GM19468 (cell line): ENCODE data around the gene HPS3.
"Not testable (repeated sequence)": the region's sequence is repeated elsewhere in the genome, so short reads cannot be mapped to it uniquely, and the experiment has no call there.

Source experiments
- ATAC-seq: cut with Tn5 transposase; IDR thresholded peaks from one replicate; pipeline ENCODE4 v1.9.1; 2021; ENCODE audit warnings: mild to moderate bottlenecking, moderate library complexity, moderate number of reproducible peaks; ENCODE audit not compliant: unreplicated experiment; ENCODE audit errors: extremely low read depth

The HPS3 gene, protein sequence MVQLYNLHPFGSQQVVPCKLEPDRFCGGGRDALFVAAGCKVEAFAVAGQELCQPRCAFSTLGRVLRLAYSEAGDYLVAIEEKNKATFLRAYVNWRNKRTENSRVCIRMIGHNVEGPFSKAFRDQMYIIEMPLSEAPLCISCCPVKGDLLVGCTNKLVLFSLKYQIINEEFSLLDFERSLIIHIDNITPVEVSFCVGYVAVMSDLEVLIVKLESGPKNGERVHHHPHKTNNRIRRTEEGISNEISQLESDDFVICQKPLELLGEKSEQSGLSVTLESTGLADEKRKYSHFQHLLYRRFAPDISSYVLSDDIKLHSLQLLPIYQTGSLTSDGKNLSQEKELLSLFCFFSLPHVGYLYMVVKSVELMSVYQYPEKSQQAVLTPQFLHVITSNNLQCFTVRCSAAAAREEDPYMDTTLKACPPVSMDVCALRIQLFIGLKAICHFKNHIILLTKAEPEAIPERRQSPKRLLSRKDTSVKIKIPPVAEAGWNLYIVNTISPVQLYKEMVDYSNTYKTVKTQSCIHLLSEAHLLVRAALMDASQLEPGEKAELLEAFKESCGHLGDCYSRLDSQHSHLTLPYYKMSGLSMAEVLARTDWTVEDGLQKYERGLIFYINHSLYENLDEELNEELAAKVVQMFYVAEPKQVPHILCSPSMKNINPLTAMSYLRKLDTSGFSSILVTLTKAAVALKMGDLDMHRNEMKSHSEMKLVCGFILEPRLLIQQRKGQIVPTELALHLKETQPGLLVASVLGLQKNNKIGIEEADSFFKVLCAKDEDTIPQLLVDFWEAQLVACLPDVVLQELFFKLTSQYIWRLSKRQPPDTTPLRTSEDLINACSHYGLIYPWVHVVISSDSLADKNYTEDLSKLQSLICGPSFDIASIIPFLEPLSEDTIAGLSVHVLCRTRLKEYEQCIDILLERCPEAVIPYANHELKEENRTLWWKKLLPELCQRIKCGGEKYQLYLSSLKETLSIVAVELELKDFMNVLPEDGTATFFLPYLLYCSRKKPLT

DNA sequence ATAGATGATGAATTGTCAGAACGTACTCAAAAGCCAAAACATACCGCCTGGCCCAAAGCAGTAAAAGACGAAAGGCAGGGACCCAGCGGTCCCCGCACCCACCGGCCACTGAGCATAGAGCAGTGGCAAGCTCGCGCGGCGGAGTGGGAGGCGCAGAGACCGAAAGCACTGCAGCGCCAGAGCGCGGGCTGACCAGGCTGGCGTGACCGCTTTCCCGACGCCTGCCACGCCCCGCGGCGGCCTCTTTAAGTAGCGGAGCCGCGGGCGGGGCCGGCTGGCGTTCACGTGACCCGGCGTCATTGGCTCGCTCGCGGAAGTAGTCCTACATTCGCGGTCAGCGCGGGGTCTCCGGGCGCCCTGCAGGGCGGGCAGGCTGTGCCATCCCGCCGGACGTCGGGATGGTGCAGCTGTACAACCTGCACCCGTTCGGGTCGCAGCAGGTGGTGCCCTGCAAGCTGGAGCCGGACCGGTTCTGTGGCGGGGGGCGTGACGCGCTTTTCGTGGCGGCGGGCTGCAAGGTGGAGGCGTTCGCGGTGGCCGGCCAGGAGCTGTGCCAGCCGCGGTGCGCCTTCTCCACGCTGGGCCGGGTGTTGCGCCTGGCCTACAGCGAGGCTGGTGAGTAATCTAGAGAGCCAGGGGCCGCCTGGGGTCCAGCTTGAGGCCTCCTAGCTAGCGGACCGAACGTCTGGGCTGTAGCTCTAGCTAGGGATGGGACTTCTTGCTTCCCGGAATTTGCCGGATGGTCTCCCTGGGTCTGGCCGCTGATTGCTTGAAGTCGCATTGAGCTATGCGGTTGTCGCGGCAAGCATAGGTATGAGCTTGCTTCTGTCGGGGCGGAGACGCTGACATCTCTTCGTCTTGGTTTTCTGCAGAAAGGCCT is at the start of gene HPS3:
HPS3 (plus strand) TSS at position 313 of the 880 bp plus-strand sequence; CDS start at position 399, 86 bp downstream.
- peak; percentile 90 for ATAC-seq

DNA sequence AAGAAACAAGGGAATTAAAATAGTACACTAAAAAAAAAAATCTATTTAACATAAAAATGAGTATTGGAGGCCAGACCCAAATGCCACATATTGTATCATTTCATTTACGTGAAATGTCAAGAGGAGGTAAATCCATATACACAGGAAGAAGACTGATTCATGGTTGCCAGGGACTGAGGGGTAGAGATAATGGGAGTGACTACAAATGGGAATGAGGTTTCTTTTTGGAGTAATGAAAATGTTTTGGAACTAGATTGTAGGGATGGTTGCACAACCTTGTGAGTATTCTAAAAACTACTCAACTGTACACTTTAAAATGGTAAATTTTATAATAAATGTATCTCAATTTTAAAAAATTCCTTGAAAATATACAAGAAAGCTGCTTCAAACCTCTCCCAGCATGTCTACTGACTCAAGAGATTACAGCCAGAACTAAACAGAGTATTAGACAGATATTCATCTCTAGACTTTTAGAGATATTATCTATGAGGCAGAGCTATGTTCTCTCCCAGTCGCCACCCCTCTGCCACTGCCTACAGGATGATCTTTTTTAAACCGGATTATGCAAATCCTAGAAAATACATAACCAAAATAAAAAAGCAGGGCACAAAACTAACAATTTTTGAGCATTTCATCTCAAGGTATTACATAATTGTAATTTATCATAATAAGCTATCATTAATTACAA is 49.3 kb upstream of the HPS3 start:
- no peak for ATAC-seq

DNA sequence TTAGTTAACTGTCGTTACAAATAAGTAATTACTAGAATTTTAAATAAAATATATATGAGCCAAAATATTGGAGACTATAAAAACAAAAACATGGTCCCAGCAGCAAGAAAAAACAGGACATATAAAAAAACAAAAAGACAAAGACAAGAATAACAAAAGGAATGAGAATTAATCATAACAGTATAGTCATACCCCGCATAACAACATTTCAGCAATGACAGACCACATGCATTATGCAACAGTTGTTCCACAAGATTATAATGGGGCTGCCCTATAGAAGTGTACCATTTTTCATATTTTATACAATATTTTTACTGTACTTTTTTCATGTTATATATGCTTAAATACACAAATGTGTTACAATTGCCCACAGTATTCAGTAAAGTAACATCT is 48.7 kb upstream of the HPS3 start:
- ATAC-seq: no peak

DNA sequence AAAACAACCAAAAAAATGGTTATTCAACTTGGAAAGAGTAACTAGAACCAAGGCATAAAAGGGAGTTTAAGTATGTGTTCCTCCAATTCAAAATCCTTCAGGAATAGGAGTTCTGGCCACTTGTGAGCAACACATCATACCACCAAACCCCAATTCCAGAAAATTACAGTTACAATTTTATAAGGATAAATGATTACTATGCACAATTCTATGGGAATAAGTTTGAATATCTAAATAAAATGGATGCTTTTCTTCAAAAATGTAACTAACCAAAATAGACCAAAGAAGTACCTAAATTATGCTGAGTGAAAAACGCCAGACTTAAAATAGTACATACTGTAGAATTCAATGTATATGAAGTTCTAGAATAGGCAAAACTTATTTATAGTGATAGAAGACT is 47.7 kb upstream of the HPS3 start:
- ATAC-seq: no peak

DNA sequence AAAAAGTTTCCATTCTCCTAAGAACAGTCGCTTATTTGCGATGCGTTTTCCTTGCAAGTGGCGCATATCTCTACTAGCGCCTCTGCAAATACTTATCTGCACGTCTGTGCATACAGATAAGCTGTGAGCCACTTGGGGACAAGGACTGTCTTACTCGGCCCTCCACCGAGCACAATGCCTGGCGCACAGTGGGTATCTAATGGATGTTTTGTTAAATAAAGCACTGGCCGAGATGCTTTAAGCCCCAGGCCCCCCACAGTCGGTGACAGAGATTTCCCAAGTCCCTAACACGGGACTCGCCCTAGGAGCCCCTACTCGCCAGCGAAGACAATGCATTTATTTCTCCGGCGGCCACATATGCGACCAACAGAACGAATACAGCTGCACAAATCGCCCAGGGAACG is 43.6 kb upstream of the HPS3 start:
- ATAC-seq: peak; percentile 18

DNA sequence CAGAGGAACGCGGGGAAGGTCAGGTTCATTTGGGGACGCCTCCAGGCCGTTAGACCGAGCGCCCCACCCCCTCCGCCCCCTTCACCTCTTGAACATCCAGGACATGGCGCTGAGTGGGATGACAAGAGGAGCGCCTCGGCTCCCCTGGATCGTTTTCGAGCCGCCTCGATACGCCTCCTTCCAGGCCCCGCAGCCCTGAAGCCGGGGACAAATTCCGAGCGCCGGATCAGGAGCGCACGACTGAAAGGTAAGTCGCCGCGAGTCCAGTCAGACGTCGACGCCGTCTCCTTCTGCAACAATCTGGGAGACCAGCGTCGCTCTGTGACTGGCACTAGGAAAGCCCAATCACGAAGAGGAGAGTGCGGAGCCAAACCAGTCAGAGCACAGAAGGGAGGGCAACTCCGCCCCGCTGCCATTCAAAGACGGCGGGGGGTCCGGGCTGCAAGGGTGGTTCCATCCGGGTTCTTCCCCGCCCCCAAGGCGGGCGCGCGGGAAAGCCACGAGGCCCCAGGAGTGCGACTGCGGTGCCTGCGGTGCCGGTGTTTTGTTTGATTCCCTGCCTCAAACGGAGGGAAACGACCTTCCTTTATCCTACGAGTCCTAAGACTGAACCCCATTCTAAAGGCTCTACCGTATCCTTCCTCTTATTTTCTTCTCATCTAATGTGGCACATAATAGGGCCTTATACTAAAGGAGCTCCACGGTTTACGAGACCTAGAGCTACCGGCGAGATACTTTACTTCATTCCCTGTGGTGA is 43.0 kb upstream of the HPS3 start, which contains the start of gene HLTF:
HLTF (minus strand) TSS at position 302 of the 757 bp plus-strand sequence; CDS start at position 105, 197 bp downstream.
- ATAC-seq: peak; percentile 97

DNA sequence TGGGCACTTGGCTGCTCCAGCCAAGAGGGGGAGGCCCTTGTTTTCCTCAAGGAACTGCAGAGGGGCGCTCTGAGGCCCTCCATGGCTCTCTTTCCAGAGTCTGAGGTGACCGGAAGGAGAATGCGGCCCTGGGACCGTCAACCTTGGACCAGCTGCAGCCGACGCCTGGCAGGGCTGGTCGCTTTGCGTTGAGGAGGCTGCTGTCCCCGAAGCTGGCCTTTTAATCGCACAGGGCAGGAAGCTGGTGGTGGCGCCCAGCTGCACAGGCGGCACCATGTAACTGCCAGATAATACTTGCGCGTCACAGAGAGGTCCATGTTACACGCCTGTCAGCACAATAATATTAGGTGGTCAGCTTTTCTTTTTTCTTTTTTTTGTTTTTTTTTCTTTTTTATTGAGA is 42.2 kb upstream of the HPS3 start:
- ATAC-seq: no peak

DNA sequence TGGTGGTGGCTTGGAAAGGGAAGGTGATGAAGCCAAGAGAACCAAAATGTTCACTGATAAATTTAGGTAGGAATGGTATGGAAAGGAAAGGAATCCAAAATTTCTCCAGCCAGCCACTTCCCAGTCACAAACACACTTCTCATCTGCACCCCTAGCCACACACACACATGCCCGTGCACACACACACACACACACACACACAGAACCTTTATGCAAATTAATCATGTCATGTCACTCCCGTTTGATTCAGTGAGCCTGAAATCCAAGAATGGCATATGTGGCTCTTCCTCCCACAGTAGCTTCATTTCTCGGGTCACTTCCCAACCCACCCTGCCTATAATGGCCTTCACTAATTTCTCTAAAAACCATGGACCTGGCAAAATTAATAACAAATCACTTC is 40.0 kb upstream of the HPS3 start:
- no peak for ATAC-seq

DNA sequence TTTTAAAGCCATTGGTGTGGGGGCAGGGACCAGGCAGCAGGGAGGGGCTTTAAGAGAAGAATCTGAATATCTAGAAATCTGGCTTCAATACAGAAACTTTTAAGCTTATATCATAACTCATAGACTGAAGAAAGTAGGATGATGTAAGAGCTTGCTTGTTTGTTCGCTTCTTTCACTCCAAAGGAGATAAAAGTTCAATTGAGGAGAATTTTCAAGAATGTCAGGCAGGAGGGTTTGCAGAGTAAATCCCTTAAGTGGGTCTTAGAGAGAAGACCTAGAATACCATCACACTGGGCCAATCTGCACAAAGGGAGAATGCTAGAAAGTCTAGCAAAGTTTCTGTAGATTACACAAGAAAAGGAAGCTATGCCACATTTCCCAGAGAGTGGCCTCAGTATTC is 39.0 kb upstream of the HPS3 start:
- no peak for ATAC-seq

DNA sequence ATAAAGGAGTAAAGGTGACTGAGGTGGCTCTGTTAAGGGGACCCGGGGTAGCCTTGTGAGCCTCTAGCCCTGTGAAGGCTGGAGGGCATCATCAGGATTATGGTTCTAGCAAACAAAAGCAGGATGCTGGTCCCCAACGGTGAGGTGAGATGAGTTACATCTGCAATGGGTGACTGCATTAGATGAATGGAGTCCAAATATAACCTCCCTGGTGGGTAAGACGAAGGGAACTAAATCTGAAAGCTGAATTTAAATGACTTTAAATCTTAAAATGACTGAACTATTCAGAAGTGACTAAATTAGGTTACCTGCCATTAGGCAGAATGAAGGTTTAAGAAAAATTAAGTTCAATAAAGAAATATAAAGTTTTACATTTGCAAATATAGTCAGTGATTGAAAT is 38.5 kb upstream of the HPS3 start:
- no peak for ATAC-seq

DNA sequence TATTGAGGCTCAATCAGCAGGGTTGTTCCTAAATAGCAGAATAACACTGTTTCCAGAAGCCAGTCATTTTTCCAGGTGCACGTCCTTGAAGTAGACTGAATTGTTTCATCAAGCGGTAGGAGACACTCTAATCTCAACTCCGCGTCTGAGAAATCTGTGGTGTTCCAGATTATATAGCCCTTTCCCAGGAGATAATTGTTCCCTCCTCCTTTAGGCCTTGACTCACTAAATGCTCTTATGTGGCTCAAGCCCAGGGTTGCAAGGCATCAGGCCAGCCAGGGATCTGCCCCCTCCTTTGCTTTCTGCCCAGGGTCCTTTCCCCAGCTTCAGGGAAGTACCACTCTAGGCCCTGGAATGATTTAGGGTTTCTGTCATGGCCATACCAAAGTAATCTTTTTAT is 37.5 kb upstream of the HPS3 start:
- no peak for ATAC-seq

DNA sequence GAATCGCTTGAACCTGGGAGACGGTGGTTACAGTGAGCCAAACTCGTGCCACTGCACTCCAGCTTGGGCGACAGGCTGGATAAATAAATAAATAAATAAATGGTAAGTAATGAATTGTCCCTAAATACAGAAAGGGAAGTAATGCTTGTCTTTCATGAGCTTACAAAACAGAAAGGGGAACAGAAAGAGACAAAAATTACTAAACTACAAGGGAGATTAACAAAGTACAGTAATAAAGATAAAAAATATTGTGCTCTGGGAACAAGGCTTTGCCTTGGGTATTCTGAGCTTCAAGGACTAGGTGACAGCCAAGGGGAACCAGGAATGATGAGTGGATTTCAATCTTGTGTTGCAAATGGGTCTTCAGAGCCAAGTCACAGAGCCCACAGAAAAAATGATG is 34.0 kb upstream of the HPS3 start:
- ATAC-seq: peak; percentile 65

DNA sequence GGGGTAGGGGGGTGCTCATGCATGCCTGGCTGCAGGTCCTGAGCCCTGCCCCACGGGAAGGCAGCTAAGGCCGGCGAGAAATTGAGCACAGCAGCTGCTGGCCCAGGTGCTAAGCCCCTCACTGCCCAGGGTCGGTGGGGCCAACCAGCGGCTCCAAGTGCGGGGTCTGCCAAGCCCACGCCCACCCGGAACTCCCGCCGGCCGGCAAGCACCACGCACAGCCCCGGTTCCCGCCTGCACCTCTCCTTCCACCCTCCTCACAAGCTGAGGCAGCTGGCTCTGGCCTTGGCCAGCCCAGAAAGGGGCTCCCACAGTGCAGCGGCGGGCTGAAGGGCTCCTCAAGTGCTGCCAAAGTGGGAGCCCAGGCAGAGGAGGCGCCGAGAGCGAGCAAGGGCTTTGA is 31.5 kb upstream of the HPS3 start:
- ATAC-seq: not testable (repeated sequence)

DNA sequence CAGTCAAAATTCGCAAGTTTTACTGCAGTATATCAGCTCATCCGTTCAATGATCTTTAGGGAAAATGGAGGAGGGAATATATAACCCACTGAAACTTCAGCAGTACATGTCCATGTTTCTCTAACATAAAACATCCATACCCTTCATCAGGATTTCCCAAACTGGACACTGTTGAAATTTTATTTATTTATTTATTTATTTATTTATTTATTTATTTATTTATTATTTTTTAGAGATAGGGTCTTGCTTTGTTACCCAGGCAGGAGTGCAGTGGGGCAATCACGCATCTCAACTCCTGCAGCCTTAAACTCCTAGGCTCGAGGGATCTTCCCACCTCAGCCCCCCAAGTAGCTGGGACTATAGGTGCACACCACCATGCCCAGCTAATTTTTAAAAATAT is 28.3 kb upstream of the HPS3 start:
- no peak for ATAC-seq

DNA sequence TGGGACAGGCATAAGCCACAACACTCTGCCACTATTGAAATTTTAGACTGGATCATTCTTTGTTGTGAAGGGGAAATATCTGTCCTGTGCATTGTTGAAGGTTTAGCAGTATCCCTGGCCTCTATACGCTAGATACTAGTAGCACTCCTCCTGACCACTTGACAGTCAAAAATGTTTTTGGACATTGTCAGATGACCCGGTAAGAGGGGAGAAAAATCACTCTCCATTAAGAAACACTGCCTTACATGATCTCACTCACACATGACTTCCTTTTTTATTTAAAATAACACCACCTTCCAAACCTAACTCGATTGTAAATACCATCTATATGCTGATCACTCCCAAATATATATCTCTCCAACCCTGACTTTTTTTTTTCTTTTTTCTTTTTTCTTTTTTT is 27.8 kb upstream of the HPS3 start:
- no peak for ATAC-seq

DNA sequence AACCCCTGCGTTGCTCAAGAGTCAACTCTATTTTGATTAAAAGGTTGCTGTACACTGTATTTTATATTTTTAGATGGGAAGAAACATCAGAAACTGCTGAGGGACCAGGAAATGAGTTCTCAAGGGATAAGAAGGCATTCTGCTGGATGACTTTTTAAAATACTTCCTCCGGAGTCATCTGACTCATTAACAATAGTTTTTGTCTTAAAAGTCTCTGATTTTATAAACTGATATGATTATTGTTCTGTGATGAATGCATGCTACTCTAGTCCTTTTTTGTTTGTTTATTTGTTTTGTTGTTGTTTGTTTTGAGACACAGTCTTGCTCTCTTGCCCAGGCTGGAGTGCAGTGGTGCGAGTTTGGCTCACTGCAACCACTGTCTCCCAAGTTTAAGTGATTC is 25.0 kb upstream of the HPS3 start:
- no peak for ATAC-seq

DNA sequence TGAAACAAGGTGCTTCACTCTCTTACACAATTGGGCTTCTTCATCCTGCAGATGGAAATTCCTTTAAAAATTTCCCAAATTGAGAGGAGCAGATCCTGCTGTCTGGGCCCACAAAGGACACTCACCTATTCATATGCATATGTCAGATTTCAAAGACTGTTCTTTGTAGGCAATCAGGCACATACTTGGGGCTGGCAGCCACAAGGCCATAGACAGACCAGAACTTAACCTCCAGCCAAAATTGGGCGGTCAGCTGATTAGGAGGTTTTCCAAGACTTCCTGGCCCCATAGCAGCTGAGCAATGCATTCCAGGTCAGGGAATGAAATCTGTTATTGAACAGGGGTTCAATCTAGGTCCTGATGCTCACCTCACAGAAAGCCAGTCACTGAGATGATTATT is 15.0 kb upstream of the HPS3 start:
- no peak for ATAC-seq

DNA sequence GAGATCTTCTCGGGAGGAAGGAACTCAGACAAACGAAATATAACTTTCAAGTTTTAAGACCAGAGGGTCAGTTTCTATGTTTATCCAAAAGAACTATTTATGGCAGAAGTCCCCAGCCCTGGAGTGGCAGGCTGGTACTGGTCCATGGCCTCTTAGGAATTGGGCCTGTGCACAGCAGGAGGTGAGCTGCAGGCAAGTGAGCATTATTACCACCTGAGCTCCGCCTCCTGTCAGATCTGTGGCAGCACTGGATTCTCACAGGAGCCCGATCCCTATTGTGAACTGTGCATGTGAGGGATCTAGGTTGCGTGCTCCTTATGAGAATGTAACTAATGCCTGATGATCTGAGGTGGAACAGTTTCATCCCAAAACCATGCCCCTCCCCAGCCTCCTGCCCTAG is 14.3 kb upstream of the HPS3 start:
- no peak for ATAC-seq

DNA sequence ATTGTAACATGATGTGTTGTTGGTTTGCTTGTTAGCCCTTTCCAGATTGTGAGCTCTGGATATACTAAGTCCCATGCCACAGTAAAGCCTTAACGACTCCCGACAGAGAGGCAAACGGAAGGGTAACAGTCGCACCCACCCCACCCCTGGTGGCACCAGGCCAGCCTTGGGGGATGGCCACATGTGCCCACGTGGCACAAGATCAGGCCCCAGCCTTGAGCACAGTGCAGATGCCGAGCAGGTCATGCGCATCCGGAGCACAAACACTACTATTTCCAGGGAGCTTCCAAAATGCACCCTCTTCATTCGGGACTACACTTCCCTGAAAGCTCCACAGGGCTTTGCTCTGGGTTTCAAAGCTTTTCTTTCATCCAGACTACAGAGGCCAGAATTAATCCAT is 10.7 kb upstream of the HPS3 start:
- no peak for ATAC-seq
